ENCODE data around the gene LAMA4. TPM values are rescaled to one million over a fixed set of nuclear protein-coding genes. Genes with fewer than 3 reads are reported as not detected.

The LAMA4 gene
- total and polyA plus RNA-seq, 9 donors, result 29.0 to 92.8 (median 42.5) TPM

DNA sequence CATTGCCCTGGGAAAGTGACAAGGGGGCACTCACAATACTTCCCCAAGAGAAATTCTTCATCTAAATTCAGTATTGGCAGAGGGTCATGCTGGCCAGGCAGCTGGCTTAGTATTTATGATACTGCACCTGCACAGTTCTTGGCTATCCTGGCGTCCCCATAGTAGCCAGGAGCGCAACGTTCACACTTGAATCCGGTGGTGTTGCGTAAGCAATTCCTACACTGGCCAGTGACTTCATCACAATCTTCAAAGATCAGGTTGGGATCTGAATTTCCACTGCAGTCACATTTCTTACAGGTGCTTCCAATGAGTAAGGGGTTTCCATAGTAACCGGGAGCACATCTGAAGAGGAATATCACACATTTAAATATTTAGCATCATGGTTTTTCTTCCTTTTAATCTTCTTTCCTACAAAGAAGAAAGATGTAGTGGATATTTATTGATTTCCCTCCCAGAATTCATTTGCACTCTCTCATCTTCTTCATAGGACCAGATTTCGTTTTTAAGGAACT, 62.8 kb downstream of the LAMA4 start:
- 86 to 97% (median 92%) methylated on average over 7 of the region's 7 CpGs for WGBS, 3 donors
- Histone ChIP-seq H3K36me3 (no peaks in the 10 kb centered on the region), H3K4me1 (ENCODE audit: insufficient read depth) (peaks cover 4% of the 10 kb centered on the region), H3K4me3 (no peak overlapping the region), H3K9me3 (no peaks in the 10 kb centered on the region), H3K27me3 (no peaks in the 10 kb centered on the region), H3K27ac (no peak overlapping the region)
- intact Hi-C loops (cut with DNase I), result no loop called here
- TF ChIP-seq, protein P1, sequence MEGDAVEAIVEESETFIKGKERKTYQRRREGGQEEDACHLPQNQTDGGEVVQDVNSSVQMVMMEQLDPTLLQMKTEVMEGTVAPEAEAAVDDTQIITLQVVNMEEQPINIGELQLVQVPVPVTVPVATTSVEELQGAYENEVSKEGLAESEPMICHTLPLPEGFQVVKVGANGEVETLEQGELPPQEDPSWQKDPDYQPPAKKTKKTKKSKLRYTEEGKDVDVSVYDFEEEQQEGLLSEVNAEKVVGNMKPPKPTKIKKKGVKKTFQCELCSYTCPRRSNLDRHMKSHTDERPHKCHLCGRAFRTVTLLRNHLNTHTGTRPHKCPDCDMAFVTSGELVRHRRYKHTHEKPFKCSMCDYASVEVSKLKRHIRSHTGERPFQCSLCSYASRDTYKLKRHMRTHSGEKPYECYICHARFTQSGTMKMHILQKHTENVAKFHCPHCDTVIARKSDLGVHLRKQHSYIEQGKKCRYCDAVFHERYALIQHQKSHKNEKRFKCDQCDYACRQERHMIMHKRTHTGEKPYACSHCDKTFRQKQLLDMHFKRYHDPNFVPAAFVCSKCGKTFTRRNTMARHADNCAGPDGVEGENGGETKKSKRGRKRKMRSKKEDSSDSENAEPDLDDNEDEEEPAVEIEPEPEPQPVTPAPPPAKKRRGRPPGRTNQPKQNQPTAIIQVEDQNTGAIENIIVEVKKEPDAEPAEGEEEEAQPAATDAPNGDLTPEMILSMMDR (IDR thresholded peaks at IDR 0.05), result no peak
- no peak for TF ChIP-seq EP300 (IDR thresholded peaks at IDR 0.05)
- no peak for TF ChIP-seq POLR2A (IDR thresholded peaks at IDR 0.05)
- no peak for DNase-seq

DNA sequence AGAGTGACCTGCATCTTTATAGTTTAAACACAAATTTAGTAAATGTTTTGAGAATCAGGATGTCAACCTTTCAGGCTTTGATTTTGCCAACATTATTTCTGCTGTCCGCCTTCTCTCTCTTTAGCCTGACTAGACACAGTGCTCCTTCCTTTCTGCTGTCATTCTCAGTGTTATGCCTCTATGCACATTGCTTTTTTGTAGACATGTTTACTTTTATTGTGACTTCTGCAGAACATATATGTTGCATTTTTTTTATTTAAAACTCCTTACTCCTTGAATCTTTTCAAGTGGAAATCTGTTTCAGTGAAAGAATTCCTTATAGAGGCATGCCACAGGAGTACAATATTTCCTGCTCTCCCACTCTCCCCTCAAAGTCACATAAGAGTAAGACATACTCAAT, 64.2 kb downstream of the LAMA4 start:
- intact Hi-C loops (cut with DNase I), result no loop called here
- no peaks in the 10 kb centered on the region for H3K9me3 ChIP-seq
- no peak overlapping the region for H3K4me3 ChIP-seq
- DNase-seq, result no peak
- 61 to 95% (median 93%) methylated on average over 1 of the region's 1 CpG for WGBS, 3 donors
- no peaks in the 10 kb centered on the region for H3K36me3 ChIP-seq
- no peaks in the 10 kb centered on the region for H3K27me3 ChIP-seq
- no peak overlapping the region for H3K27ac ChIP-seq
- TF ChIP-seq POLR2A (IDR thresholded peaks at IDR 0.05) (no peak), EP300 (IDR thresholded peaks at IDR 0.05) (no peak)
- TF ChIP-seq, protein P1 (IDR thresholded peaks at IDR 0.05), result no peak
- peaks cover 4% of the 10 kb centered on the region for H3K4me1 ChIP-seq (ENCODE audit: insufficient read depth)

- TF ChIP-seq EP300 (IDR thresholded peaks at IDR 0.05) (no peak), POLR2A (IDR thresholded peaks at IDR 0.05) (no peak)
- TF ChIP-seq, protein P1 (IDR thresholded peaks at IDR 0.05), result no peak
- intact Hi-C loops (cut with DNase I), result loop anchor here in 1 of 4 donors (10.0 kb wide), 1 partner anchor 125 kb away; no protein-coding TSS in a partner anchor
- no peak for DNase-seq
- Histone ChIP-seq H3K4me3 (no peak overlapping the region), H3K9me3 (no peaks in the 10 kb centered on the region), H3K27me3 (no peaks in the 10 kb centered on the region), H3K27ac (no peak overlapping the region), H3K36me3 (no peaks in the 10 kb centered on the region), H3K4me1 (ENCODE audit: insufficient read depth) (peaks cover 4% of the 10 kb centered on the region)
- 23 to 35% (median 26%) methylated on average over 5 of the region's 5 CpGs for WGBS, 3 donors
Observed at GRCh38 chr6:112189494-112189893, 64.9 kb downstream of the LAMA4 start.

- Histone ChIP-seq H3K4me1 (ENCODE audit: insufficient read depth) (peaks cover 4% of the 10 kb centered on the region), H3K36me3 (no peaks in the 10 kb centered on the region), H3K4me3 (no peak overlapping the region), H3K9me3 (no peaks in the 10 kb centered on the region), H3K27ac (no peak overlapping the region), H3K27me3 (no peaks in the 10 kb centered on the region)
- intact Hi-C loops (cut with DNase I), result loop anchor here in 1 of 4 donors (10.0 kb wide), 1 partner anchor 126 kb away; no protein-coding TSS in a partner anchor
- TF ChIP-seq POLR2A (IDR thresholded peaks at IDR 0.05) (no peak), EP300 (IDR thresholded peaks at IDR 0.05) (no peak)
- TF ChIP-seq, protein P1 (IDR thresholded peaks at IDR 0.05), result no peak
- DNase-seq, result no peak
- 12 to 20% (median 19%) methylated on average over 3 of the region's 3 CpGs for WGBS, 3 donors
Observed at GRCh38 chr6:112188906-112189305, 65.5 kb downstream of the LAMA4 start.

Data from ovary (tissue), 9 donors.